Activated naive CD4-positive, alpha-beta T cell treated with anti-CD3 and anti-CD28 coated beads, Interleukin-2, amount 50 U/mL, for 72 hours (primary cell): ENCODE data around the gene PACRG. TPM values are rescaled to one million over a fixed set of nuclear protein-coding genes. Genes with fewer than 3 reads are reported as not detected.
A peak's percentile ranks its signal among the peaks of the same experiment; 100 is the strongest.

Experiments used
- ATAC-seq, 2 donors: fragments of 150-1000 bp; cut with Tn5 transposase; 2 replicates each; pipeline ENCODE4 v1.10.0; 2021; ENCODE audit warnings: mild to moderate bottlenecking in 2 of 2, moderate library complexity in 2 of 2
- DNase-seq, 2 donors: peaks; one replicate each; pipeline ENCODE4 v3.0.0; 2021 to 2022; ENCODE audit warnings: low spot score in 2 of 2
- H3K27ac Mint-ChIP-seq, 2 donors: one replicate each; pipeline ENCODE4 v1.8.0; 2022; ENCODE audit warnings: mild to moderate bottlenecking in 2 of 2, mixed read lengths in 2 of 2
- H3K36me3 Mint-ChIP-seq, 2 donors: one replicate each; pipeline ENCODE4 v1.8.0; 2022; ENCODE audit warnings: mixed read lengths in 2 of 2
- H3K9me3 Mint-ChIP-seq, 2 donors: one replicate each; pipeline ENCODE4 v1.8.0; 2022; ENCODE audit warnings: mixed read lengths in 2 of 2
- total RNA-seq, 2 donors: library from RNA; stranded (reverse); gene quantifications; one replicate each; pipeline ENCODE4 v1.2.3, GENCODE V29; 2022

The PACRG gene
- total RNA-seq, 2 donors from 2014 or later, result 0.43 TPM; not detected in 1

DNA sequence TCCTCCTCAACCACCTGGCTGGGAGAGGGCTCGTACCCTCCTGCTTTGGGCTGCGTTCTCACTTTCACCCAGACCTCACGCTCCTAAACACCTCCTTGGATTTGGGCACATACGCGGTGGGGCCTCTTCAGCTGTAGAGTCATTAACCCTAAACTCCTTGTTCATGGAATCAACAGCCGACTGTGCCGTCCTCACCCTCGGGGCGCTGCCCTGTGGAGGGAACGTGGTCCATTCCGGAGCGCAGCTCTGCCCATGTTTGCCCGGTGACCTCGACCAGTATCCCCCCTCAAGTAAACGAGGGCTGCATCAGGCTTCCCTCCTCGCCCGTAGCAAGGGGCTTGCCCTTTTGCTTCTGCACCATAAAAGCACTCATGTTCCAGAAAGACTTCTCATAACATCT is 512.8 kb downstream of the PACRG start:
- Mint-ChIP-seq H3K9me3 (no peaks in the 10 kb centered on the region), H3K36me3 (no peaks in the 10 kb centered on the region), H3K27ac (no peak overlapping the region)
- DNase-seq (no peak), ATAC-seq (no peak)

DNA sequence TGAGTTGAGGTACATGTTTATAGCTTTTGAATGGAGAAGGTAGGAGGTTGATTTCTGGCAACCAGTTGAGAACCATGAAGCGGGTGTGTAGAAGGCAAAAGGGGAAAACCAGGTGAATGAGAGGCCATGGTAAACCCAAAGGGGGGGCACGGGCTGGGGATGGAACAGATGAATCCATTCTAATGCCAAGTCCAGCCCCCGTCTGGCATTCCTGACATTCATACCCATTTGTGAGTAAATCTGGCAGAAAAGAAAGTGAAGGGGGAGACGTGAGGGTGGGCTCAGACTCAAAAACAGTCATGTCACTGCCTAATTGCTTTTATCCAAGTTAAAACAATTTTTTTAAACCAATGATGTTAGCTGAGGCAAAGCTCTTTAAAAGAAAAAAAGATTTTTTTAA is 513.9 kb downstream of the PACRG start:
- DNase-seq (no peak), ATAC-seq (no peak)
- no peak overlapping the region for H3K27ac Mint-ChIP-seq
- H3K9me3 Mint-ChIP-seq, result no peaks in the 10 kb centered on the region
- no peaks in the 10 kb centered on the region for H3K36me3 Mint-ChIP-seq

- Mint-ChIP-seq H3K27ac (no peak overlapping the region), H3K9me3 (no peaks in the 10 kb centered on the region), H3K36me3 (no peaks in the 10 kb centered on the region)
- no peak for DNase-seq
- no peak for ATAC-seq
These were observed 515.3 kb downstream of the PACRG start for GRCh38 chr6:163243083-163243482.

DNA sequence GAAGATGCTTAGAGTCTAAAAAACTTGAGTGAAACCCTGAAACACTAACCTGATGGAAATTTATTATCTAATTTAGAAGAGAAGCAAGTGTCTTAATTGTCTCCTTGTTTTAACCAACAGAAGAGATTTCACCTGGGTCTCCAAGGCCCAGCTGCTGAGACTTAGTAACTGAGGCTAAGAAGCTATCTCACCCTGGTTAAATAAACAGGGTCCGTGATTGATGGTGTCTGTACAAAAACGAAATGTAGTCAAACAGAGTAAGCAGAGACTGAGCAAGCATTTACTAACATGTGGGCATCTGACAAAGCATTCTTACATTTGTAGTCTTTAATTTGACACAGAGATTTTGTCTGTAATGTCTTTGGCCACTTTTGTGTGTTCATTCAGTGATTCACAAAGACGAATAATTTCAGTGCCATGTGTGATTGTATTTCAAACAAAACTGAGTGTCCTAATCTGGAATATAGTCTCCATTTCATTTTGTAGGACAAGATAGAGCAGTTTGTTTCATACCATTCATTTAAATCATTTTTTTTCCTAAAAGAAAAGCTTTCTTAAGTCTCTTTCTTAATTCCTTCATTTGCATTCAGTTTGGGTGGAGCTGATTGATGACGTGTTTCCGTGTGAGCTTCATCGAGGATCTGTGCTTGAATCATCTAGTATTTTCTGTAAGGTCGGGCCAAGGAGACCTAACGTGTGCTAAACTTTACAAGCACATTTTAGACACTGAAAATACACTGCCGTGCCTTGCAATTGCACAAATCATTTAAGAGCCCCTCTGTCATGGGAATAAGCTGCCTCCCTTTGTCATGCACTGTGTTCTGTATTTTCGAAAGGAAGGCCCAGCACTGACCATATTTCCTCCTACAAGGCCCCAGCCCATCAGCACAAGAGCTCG is 516.2 kb downstream of the PACRG start:
- no peaks in the 10 kb centered on the region for H3K9me3 Mint-ChIP-seq
- DNase-seq (no peak), ATAC-seq (no peak)
- no peak overlapping the region for H3K27ac Mint-ChIP-seq
- H3K36me3 Mint-ChIP-seq, result no peaks in the 10 kb centered on the region

GRCh38 chr6:163248051-163248450 is 520.3 kb downstream of the PACRG start:
- ATAC-seq, result no peak
- no peak overlapping the region for H3K27ac Mint-ChIP-seq
- no peaks in the 10 kb centered on the region for H3K9me3 Mint-ChIP-seq
- no peak for DNase-seq
- no peaks in the 10 kb centered on the region for H3K36me3 Mint-ChIP-seq

DNA sequence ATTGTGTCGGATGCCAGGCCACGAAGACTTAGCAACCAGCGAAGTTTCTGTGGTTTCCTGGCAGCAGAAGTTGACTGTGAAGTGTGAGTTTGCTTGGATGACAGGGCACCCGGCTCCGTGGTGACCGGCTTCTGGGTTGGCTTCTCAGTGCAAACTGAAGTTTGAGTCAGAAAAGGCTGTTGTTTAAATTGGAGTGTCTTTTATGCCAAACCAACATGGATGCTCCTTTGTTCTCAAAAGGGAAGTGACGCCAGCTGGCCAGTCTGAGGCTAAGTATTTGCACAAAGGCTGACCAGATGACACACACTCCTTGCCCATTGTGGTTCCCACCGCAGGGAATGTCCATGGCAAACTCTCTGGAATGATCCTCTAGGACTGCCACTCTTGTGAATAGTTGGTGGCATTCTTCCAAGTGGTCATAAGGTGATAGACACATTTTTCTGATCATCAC is 521.9 kb downstream of the PACRG start:
- Mint-ChIP-seq H3K27ac (no peak overlapping the region), H3K36me3 (no peaks in the 10 kb centered on the region), H3K9me3 (no peaks in the 10 kb centered on the region)
- ATAC-seq (peak in 1 of 2 donors; percentile 28), DNase-seq (no peak)

- no peak for ATAC-seq
- DNase-seq, result no peak
- no peak overlapping the region for H3K27ac Mint-ChIP-seq
- H3K9me3 Mint-ChIP-seq, result no peaks in the 10 kb centered on the region
- no peaks in the 10 kb centered on the region for H3K36me3 Mint-ChIP-seq
These were observed 522.3 kb downstream of the PACRG start for GRCh38 chr6:163250116-163250515.

GRCh38 chr6:163252061-163252591 is 524.4 kb downstream of the PACRG start:
- DNase-seq (no peak), ATAC-seq (no peak)
- H3K27ac Mint-ChIP-seq, result no peak overlapping the region
- no peaks in the 10 kb centered on the region for H3K9me3 Mint-ChIP-seq
- no peaks in the 10 kb centered on the region for H3K36me3 Mint-ChIP-seq

GRCh38 chr6:163253556-163254213 is 525.9 kb downstream of the PACRG start:
- DNase-seq, result no peak
- no peak for ATAC-seq
- no peaks in the 10 kb centered on the region for H3K36me3 Mint-ChIP-seq
- H3K27ac Mint-ChIP-seq, result no peak overlapping the region
- no peaks in the 10 kb centered on the region for H3K9me3 Mint-ChIP-seq

- Mint-ChIP-seq H3K27ac (no peak overlapping the region), H3K36me3 (no peaks in the 10 kb centered on the region), H3K9me3 (no peaks in the 10 kb centered on the region)
- no peak for ATAC-seq
- DNase-seq, result no peak
These were observed 526.6 kb downstream of the PACRG start for GRCh38 chr6:163254341-163254835.

- Mint-ChIP-seq H3K27ac (no peak overlapping the region), H3K36me3 (no peaks in the 10 kb centered on the region), H3K9me3 (no peaks in the 10 kb centered on the region)
- DNase-seq (no peak), ATAC-seq (no peak)
These were observed 527.5 kb downstream of the PACRG start for GRCh38 chr6:163255265-163255664.

- Mint-ChIP-seq H3K9me3 (no peaks in the 10 kb centered on the region), H3K36me3 (no peaks in the 10 kb centered on the region), H3K27ac (peak overlapping the region in 1 of 2 donors; percentile 50)
- DNase-seq (no peak), ATAC-seq (no peak)
These were observed 531.9 kb downstream of the PACRG start for GRCh38 chr6:163259689-163260088.

GRCh38 chr6:163260111-163260895 is 532.5 kb downstream of the PACRG start:
- H3K36me3 Mint-ChIP-seq, result no peaks in the 10 kb centered on the region
- no peak for ATAC-seq
- no peak for DNase-seq
- no peaks in the 10 kb centered on the region for H3K9me3 Mint-ChIP-seq
- H3K27ac Mint-ChIP-seq, result peak overlapping the region in 1 of 2 donors; percentile 90

DNA sequence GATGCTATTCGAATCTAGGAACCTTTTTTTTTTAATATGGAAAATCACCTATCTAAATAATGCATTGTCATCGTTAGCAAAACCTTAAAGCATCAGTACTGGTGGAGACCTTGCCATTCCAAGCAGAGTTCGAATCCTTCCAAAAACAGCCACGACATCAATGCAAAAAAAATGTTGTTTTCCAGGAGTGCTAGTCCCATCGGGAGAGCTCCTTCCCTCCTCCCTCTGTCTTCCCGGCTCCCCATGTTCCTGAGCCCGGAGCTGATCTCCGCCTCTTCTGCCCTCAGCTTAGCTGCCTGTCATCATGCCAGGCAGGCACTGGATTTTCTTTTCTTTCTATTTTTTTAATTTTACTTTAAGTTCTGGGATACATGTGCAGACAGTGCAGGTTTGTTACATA is 533.1 kb downstream of the PACRG start:
- Mint-ChIP-seq H3K9me3 (no peaks in the 10 kb centered on the region), H3K36me3 (no peaks in the 10 kb centered on the region), H3K27ac (peak overlapping the region in 1 of 2 donors; percentile 90)
- DNase-seq (no peak), ATAC-seq (no peak)

GRCh38 chr6:163261361-163261760 is 533.6 kb downstream of the PACRG start:
- Mint-ChIP-seq H3K27ac (no peak overlapping the region), H3K9me3 (no peaks in the 10 kb centered on the region), H3K36me3 (no peaks in the 10 kb centered on the region)
- no peak for ATAC-seq
- no peak for DNase-seq

GRCh38 chr6:163262080-163262479 is 534.3 kb downstream of the PACRG start:
- DNase-seq (no peak), ATAC-seq (no peak)
- Mint-ChIP-seq H3K36me3 (no peaks in the 10 kb centered on the region), H3K27ac (no peak overlapping the region), H3K9me3 (no peaks in the 10 kb centered on the region)

- Mint-ChIP-seq H3K27ac (no peak overlapping the region), H3K36me3 (no peaks in the 10 kb centered on the region), H3K9me3 (no peaks in the 10 kb centered on the region)
- no peak for ATAC-seq
- no peak for DNase-seq
These were observed 535.4 kb downstream of the PACRG start for GRCh38 chr6:163263196-163263595.
